ENCODE data around the gene LRRC41.
"Not testable (repeated sequence)": the region's sequence is repeated elsewhere in the genome, so short reads cannot be mapped to it uniquely, and the experiment has no call there.

LRRC41 gene

GRCh38 chr1:46325285-46326076, 22.1 kb upstream of the LRRC41 start:
- not testable (repeated sequence) for DNase-seq (ENCODE audit: low read depth)

- not testable (repeated sequence) for DNase-seq (ENCODE audit: low read depth)
Observed at GRCh38 chr1:46322191-46322590, 18.8 kb upstream of the LRRC41 start.

- DNase-seq (ENCODE audit: low read depth) = not testable (repeated sequence)
Observed at GRCh38 chr1:46319960-46320914, 16.8 kb upstream of the LRRC41 start.

GRCh38 chr1:46319301-46319700, 15.9 kb upstream of the LRRC41 start:
- not testable (repeated sequence) for DNase-seq (ENCODE audit: low read depth)

- DNase-seq (ENCODE audit: low read depth) = no peak
Observed at GRCh38 chr1:46317323-46317722, 13.9 kb upstream of the LRRC41 start.

GRCh38 chr1:46315669-46316403, 12.4 kb upstream of the LRRC41 start:
- DNase-seq (ENCODE audit: low read depth) = no peak

GRCh38 chr1:46310321-46310720, 6.9 kb upstream of the LRRC41 start:
- DNase-seq (ENCODE audit: low read depth) = no peak

- no peak for DNase-seq (ENCODE audit: low read depth)
Observed at GRCh38 chr1:46309401-46310159, 6.2 kb upstream of the LRRC41 start.

GRCh38 chr1:46306159-46306530, 2.7 kb upstream of the LRRC41 start:
- DNase-seq (ENCODE audit: low read depth) = no peak

GRCh38 chr1:46303872-46304326, 483 bp upstream of the LRRC41 start:
- no peak for DNase-seq (ENCODE audit: low read depth)

GRCh38 chr1:46302641-46303037, 777 bp downstream of the LRRC41 start:
- peak; percentile 5 for DNase-seq (ENCODE audit: low read depth)

GRCh38 chr1:46301808-46302640, 1.4 kb downstream of the LRRC41 start:
- DNase-seq (ENCODE audit: low read depth) = peak; percentile 21

GRCh38 chr1:46301406-46301807, 2.0 kb downstream of the LRRC41 start:
- no peak for DNase-seq (ENCODE audit: low read depth)

- no peak for DNase-seq (ENCODE audit: low read depth)
Observed at GRCh38 chr1:46300673-46301405, 2.6 kb downstream of the LRRC41 start.

- DNase-seq (ENCODE audit: low read depth) = no peak
Observed at GRCh38 chr1:46298387-46298786, 5.0 kb downstream of the LRRC41 start.

- no peak for DNase-seq (ENCODE audit: low read depth)
Observed at GRCh38 chr1:46295306-46295705, 8.1 kb downstream of the LRRC41 start.

GRCh38 chr1:46289976-46290375, 13.4 kb downstream of the LRRC41 start:
- DNase-seq (ENCODE audit: low read depth) = no peak

- no peak for DNase-seq (ENCODE audit: low read depth)
Observed at GRCh38 chr1:46289134-46289494, 14.3 kb downstream of the LRRC41 start.

- DNase-seq (ENCODE audit: low read depth) = no peak
Observed at GRCh38 chr1:46288485-46289133, 14.8 kb downstream of the LRRC41 start.

Data from stimulated activated CD8-positive, alpha-beta memory T cell treated with anti-CD3 and anti-CD28 coated beads, Interleukin-15, amount 100 ng/mL, for 24 hours (primary cell).